GM06990 (cell line): ENCODE results near the gene TMEM86A.

Experiments used
- DNase-seq: peaks from one replicate; pipeline ENCODE4 v3.0.0-alpha.2; 2011; ENCODE audit not compliant: insufficient read length; ENCODE audit errors: extremely low read depth
- H3K27me3 ChIP-seq: replicated peaks from 2 replicates; pipeline ENCODE4 v1.6.0; 2011; ENCODE audit warnings: low read length; ENCODE audit not compliant: control insufficient read depth, insufficient read depth
- H3K36me3 ChIP-seq: 2 replicates; pipeline ENCODE4 v1.5.1; 2011; ENCODE audit warnings: low read length; ENCODE audit not compliant: control insufficient read depth, insufficient read depth
- H3K4me3 ChIP-seq: replicated peaks from 2 replicates; pipeline ENCODE4 v1.5.1; 2011; ENCODE audit warnings: low read depth, mild to moderate bottlenecking, control low read depth, low read length
- TF ChIP-seq, protein P1 (sequence below): IDR thresholded peaks from 2 replicates; pipeline ENCODE4 v1.5.1; 2011; ENCODE audit warnings: low read length, control low read depth, mild to moderate bottlenecking, inconsistent platforms; ENCODE audit not compliant: insufficient read depth, poor library complexity, severe bottlenecking

The TMEM86A gene

DNA sequence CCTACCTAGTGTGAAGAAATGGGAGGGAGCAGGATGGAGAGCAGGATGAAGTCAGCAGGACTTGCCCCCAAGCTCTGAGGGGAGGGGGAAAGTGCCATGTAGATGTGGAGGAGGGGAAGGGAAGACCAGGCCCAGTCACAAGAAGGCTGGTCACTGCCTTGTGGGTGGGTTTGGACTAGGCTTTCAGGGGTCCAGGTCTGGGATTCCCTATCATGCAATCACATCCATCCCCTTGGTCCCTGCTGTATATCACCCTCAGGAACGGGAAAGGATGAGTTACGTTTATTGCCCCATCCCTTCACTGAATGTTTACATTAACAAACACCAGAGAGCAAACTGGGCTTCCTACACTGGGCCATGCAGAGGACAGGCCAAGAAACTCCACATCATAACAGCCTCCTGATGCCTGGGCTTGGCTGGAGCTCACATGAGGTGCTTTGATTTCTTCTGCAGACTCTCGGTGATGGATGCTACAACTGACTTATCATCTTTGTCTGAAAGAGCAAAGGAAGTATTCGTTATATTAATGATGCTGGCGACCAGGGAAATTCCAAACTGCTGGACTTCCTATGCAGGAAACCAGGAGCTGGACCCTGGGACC, 5.6 kb downstream of the TMEM86A start:
- TF ChIP-seq, protein P1, sequence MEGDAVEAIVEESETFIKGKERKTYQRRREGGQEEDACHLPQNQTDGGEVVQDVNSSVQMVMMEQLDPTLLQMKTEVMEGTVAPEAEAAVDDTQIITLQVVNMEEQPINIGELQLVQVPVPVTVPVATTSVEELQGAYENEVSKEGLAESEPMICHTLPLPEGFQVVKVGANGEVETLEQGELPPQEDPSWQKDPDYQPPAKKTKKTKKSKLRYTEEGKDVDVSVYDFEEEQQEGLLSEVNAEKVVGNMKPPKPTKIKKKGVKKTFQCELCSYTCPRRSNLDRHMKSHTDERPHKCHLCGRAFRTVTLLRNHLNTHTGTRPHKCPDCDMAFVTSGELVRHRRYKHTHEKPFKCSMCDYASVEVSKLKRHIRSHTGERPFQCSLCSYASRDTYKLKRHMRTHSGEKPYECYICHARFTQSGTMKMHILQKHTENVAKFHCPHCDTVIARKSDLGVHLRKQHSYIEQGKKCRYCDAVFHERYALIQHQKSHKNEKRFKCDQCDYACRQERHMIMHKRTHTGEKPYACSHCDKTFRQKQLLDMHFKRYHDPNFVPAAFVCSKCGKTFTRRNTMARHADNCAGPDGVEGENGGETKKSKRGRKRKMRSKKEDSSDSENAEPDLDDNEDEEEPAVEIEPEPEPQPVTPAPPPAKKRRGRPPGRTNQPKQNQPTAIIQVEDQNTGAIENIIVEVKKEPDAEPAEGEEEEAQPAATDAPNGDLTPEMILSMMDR = no peak
- DNase-seq = no peak
- no peaks in the 10 kb centered on the region; the same call in 1 of the 2 replicates for H3K27me3 ChIP-seq
- H3K4me3 ChIP-seq = no peak overlapping the region
- no peaks in the 10 kb centered on the region for H3K36me3 ChIP-seq

DNA sequence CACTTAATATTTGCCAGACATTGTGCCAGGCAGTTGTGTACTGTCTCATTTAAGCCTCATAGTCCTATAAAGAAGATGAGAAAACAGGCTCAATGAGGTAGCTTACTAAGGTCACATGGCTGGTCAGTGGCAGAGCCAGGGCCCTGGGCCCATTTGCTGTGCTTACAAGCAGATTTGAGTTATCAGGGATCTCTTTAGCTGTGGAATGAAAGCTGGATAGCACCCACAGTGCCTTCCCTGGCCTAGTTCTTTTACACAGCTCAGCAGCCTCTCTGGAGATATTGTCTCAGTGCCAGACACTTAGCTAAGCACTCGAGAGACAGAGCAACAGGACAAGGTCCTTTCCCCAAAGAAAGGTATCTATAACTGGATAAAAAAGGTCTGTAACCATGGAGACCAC, 6.1 kb downstream of the TMEM86A start:
- Histone ChIP-seq H3K27me3 (no peaks in the 10 kb centered on the region; the same call in 1 of the 2 replicates), H3K36me3 (no peaks in the 10 kb centered on the region), H3K4me3 (no peak overlapping the region)
- no peak for DNase-seq
- TF ChIP-seq, protein P1 = no peak

DNA sequence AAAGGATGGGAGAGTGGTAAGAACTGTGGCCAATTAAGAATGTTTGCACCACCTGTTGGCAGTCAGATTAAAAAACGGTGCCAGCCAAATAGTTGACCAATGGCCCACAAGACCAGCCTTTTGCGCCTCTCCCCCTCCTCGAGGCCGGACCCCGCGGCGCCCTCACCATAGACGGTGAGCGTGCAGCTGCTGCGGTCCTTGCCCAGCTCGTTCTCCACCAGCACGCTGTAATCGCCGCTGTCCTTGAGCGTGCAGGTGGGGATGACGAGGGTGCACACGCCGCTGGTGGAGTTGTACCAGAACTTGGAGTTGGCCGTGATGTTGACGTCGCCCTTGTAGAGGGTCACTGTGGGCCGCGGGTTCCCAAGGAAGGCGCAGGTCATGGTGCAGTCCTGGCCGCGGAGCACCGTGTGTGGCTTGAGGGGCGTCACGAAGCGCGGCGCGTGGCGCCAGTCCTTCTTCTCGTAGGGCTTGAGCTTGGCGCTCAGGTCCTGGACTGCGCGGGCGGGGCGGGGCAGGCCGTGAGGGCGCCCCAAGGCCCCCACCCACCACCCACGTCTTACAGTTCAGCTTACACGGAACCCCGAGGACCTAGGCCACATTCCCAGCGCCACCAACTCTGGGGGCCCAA, 7.2 kb downstream of the TMEM86A start:
- TF ChIP-seq, protein P1 = no peak
- DNase-seq = no peak
- H3K27me3 ChIP-seq = no peaks in the 10 kb centered on the region; the same call in 1 of the 2 replicates
- H3K4me3 ChIP-seq = peak overlapping the region; percentile 58
- no peaks in the 10 kb centered on the region for H3K36me3 ChIP-seq

GRCh38 chr11:18706330-18707243, 8.0 kb downstream of the TMEM86A start:
- Histone ChIP-seq H3K4me3 (peak overlapping the region; percentile 58), H3K36me3 (no peaks in the 10 kb centered on the region), H3K27me3 (no peaks in the 10 kb centered on the region; the same call in 1 of the 2 replicates)
- TF ChIP-seq, protein P1 = no peak
- no peak for DNase-seq

DNA sequence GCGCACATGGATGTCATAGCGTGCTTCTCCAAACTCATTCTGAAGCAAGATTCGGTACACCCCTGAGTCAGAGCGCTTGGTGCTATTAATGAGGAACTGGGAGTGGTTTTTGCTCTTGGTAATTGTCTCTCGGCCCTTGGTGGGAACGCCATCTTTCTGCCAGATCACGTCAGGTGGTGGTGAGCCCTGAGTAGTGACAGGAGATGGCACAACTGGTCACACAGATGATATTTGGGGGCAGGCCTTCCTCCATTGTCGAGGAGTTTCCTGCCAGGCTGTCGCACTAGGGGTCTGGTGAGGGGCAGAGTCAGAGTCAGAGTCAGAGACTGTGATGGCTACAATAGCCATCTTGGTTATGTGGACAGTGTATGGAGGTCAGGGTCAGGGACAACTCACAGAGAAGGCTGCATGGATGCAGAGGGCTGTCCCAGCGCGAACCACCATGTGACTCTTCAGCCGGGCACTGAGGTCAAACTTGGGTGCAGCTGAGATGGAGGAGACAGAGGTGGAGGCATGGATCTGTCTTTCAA, 9.3 kb downstream of the TMEM86A start:
- TF ChIP-seq, protein P1 = no peak
- DNase-seq = no peak

More for the DNA sequence above, 9.3 kb downstream of the TMEM86A start:
- Histone ChIP-seq H3K4me3 (no peak overlapping the region), H3K27me3 (no peaks in the 10 kb centered on the region; the same call in 1 of the 2 replicates), H3K36me3 (no peaks in the 10 kb centered on the region)
